NCI-H1694 (cell line): ENCODE data around the gene PRMT3.
"Not testable (repeated sequence)": the region's sequence is repeated elsewhere in the genome, so short reads cannot be mapped to it uniquely, and the experiment has no call there.

Experiments
- DNase-seq: peaks from one replicate; lab custom pipeline; 2025; lab: John Stamatoyannopoulos, UW

PRMT3 gene

GRCh38 chr11:20457934-20458680 is 70.6 kb downstream of the PRMT3 start:
- peak; percentile 26 for DNase-seq

- peak; percentile 46 for DNase-seq
Measured at GRCh38 chr11:20458905-20459632, 71.6 kb downstream of the PRMT3 start.

DNA sequence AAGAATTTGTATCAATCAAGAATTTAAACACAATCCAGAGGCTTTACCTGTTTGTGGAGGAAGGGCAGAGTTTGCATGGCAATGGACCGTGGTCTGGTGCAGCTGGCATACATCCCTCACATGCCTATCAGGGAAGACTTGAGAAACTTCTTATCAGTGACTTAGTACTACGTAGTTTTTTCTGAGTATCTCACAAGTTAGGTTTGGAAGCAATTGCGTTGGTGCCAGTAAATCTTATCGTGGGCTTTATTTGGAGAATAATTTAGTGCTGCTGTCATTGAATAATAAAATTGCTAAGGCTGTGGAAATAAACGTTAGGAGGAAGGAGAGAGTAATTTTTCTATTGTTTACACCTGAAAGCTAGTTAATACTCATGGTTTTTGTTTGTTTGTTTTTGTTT is 72.3 kb downstream of the PRMT3 start:
- no peak for DNase-seq

DNA sequence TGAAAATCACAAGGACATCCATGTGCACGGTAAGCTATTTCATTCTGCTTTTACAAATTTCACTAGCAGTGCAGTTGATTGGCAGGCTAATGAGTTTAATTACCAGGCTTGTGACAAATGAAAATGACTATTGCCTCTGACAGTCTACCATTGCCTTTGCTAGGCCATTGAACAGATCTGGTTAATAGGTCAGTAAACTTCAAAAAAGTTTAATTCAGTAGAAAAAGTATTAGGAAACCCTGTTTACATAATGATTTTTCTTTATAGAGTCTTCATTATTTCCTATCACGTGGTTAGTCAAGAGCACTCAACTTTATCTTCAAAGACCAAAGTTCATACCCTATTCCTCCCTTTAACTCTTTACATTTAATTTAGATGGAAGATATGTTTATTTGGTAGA is 77.0 kb downstream of the PRMT3 start:
- no peak for DNase-seq

- no peak for DNase-seq
Measured at GRCh38 chr11:20467487-20468185, 80.1 kb downstream of the PRMT3 start.

GRCh38 chr11:20470348-20470747 is 82.8 kb downstream of the PRMT3 start:
- no peak for DNase-seq

DNA sequence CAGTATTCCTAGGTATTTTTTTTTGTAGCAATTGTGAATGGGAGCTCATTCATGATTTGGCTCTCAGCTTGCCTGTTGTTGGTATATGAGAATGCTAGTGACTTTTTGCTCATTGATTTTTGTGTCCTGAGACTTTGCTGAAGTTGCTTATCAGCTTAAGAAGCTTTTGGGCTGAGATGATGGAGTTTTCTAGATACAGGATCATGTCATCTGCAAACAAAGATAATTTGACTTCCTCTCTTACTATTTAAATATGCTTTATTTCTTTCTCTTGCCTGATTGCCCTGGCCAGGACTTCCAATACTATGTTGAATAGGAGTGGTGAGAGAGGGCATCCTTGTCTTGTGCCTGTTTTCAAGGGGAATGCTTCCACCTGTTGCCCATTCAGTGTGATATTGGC is 84.4 kb downstream of the PRMT3 start:
- DNase-seq: not testable (repeated sequence)

DNA sequence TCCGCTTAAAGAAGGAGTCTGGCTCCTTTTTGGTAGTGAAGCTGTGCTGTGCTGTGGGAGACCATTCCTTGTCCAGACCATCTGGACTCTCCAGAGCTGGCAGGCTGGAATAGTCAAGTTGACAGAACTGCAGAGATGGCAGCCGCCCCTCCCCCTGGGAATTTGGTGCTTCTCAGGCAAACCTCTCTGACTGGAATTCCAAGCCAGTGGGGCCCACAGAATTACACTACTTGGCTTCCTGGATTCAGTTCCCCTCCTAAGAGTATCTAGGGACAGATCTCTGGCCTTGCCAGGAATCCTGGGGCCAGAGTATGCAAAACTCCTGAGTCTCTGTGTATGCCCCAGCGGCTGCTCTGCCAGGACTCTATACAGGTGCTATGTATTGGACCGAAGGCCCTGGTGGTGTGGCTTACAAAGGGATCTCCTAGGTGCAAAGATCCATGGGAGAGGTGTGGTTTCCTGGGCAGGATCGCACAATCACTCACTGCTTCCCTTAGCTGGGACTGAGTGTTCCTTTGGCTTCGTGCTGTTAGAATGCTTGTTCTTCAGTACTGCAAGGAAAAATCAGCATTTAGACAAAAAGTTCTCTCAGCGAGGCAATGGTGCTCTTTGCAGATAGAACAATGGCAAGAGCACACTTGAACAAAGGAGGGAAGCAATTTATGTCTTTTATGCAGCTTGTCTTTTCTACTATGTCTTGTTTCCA is 86.8 kb downstream of the PRMT3 start:
- DNase-seq: no peak

DNA sequence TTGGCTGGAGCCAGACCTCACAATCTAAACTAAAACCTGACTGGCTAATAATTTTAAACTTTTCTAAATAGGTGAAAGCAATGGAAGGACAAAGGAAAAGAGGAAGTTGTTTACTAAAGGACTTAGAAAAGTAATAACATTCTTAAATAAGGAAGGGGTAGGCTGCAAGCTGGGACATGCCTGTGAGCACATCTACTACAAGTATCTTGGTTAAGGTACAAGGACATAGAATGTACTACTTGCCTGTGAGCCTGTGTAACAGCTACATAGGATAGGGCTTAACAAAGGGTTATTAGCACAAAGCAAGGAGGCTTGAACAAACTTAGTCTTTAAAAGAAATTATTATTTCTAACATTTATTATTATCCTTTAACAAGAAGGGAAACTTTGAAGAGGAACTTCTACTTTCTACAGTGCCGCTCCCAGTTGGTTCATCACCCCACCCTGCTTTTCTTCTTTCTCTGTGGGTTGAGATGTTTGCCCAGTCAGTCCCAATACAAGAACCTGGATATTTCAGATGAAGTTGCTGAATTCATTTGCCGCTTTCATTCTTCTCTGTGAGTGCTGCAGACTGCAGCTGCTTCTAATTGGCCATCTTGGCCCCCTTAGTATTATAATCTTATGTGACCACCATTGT is 87.5 kb downstream of the PRMT3 start:
- DNase-seq: no peak

DNA sequence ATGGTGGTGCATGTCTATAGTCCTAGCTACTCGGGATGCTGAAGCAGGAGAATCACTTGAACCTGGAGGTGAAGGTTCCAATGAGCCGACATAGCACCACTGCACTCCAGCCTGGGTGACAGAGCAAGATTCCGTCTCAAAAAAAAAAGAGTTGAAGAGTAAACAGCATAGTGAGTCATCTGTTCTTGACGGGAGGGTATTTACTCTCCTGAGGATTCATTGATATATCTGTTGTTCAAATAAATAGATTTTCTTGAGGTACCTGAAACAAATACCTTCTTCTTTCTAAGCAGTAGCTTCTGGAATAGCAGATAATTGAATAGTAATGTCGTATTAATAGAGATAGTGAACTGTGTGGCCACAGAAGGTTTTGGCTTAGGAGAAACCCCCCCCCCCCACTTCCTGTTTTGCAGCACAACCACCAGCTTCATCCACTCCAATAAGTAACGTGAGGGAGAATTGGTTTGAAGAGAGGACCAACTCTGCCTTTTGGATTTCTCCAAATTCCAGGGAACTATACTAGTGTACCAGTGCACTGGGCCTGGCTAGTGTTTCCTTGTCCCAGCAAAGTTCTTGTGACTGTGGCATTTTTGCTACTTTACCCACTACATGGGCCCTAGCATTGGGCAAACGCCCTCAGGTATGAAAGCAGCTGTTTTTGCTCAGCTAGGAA is 90.0 kb downstream of the PRMT3 start:
- DNase-seq: no peak

DNA sequence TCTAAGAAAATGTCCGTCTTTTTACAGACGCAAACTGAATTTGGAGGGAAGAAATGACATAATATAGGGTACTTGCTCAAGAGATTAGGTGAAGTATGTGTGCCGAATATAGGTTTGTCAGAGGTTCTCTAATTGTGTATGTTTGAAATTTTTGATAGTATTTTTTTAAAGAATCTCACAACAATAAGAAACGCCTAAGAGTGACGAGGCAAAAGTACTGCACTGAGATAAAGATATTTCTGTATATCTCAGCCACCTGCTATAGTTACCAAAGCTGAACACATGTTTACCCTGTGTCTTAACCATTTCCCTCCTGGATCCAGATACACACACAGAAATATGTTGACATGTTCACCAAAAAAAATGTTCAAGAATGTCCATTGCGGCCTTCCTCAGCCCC is 92.0 kb downstream of the PRMT3 start:
- DNase-seq: no peak

- DNase-seq: no peak
Measured at GRCh38 chr11:20483931-20484330, 96.4 kb downstream of the PRMT3 start.

DNA sequence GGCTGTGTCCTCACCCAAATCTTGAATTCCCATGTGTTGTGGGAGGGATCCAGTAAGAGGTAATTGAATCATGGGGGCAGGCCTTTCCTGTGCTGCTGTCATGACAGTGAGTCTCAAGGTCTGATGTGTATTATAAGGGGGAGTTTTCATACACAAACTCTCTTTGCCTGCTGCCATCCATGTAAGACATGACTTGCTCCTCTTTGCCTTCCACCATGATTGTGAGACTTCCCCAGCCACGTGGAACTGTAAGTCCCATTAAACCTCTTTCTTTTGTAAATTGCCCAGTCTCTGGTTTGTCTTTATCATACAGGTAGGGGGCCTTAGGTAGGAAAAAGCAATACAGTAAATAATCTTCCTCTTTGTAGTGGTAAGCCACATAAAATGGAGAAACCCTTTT is 96.9 kb downstream of the PRMT3 start:
- not testable (repeated sequence) for DNase-seq

GRCh38 chr11:20488352-20488751 is 100.8 kb downstream of the PRMT3 start:
- peak; percentile 69 for DNase-seq

- DNase-seq: no peak
Measured at GRCh38 chr11:20489948-20490347, 102.4 kb downstream of the PRMT3 start.

- no peak for DNase-seq
Measured at GRCh38 chr11:20493340-20493739, 105.8 kb downstream of the PRMT3 start.

DNA sequence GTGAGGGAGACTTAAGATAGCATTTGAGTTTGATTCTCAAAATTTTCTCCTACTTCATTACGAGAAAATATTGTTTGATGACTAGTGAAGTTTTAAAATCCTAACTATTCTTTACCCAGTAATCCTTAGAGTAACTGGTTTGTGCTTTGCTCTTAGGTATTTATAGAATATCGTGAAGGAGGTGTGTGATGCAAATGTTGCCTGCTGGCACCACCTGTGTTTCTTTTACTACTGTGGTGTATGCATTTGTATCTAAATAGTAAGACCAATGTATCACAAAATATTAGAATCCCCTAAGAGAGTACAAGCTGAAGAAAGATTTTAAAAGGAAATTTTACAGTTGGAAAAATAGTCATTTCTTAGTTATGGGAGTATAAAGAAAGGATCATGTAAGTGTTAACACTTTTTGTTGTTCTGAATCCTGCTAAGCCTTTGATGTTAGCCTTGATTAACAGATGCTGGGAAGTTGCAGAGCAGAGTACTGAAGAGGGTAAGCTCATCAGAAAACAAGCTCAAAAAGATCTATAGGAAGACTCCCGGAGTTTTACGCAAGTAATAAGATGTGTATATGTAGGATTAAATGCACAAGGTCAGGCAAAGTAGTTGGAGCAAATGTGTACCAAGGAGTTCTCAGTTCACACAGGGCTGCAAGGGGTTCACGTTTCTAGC is 109.7 kb downstream of the PRMT3 start:
- no peak for DNase-seq

- no peak for DNase-seq
Measured at GRCh38 chr11:20501252-20501651, 113.7 kb downstream of the PRMT3 start.

- no peak for DNase-seq
Measured at GRCh38 chr11:20501971-20502370, 114.5 kb downstream of the PRMT3 start.

- no peak for DNase-seq
Measured at GRCh38 chr11:20511982-20512381, 124.5 kb downstream of the PRMT3 start.

GRCh38 chr11:20512869-20513268 is 125.4 kb downstream of the PRMT3 start:
- no peak for DNase-seq
